Activated CD8-positive, alpha-beta memory T cell treated with anti-CD3 and anti-CD28 coated beads, Interleukin-2, amount 50 U/mL, for 4 hours (primary cell): ENCODE measurements around the gene PLXDC2.

ENCODE experiments used
- DNase-seq: peaks from one replicate; pipeline ENCODE4 v3.0.0-alpha.2; 2020

The PLXDC2 gene

DNA sequence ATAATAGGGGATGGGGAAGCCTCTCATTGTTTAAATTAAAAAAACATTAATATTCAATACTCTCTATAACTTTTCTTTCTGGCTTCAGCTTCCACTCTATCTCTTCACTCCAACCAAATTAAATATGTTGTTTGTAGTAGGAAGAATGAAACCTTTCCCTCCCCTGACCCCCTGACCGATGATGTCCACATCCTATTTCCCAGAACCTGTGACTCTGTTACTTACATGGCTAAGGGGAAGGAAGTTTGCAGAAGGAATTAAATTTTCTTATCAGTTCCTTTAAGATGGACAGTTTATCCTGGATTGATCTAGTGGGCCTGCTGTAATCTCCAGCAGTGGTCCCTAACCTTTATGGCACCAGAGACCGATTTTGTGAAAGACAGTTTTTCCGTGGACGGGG, 130.0 kb downstream of the PLXDC2 start:
- no peak for DNase-seq

- no peak for DNase-seq
Observed at GRCh38 chr10:19946791-19947190, 130.6 kb downstream of the PLXDC2 start.

- no peak for DNase-seq
Observed at GRCh38 chr10:19947215-19947614, 131.0 kb downstream of the PLXDC2 start.

- DNase-seq: no peak
Observed at GRCh38 chr10:19947656-19948055, 131.4 kb downstream of the PLXDC2 start.

GRCh38 chr10:19952224-19953010, 136.2 kb downstream of the PLXDC2 start:
- no peak for DNase-seq

DNA sequence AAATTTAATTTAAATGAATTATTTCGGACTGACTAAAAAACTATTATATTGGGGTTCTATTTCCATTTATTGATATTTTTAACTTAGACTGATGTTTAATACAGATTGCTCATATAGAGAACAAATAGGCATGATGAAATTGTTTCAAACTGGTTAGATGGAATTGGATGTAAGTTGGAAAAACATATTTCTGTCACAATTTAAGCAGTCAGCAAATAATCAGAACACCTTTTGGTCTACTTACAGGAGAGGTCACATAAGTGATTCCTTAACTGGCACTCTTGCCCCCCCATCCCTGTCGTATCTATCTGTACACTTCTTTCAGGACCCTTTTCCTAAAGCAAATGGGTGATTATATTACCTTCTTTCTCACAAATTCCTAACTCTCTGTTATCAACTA, 138.4 kb downstream of the PLXDC2 start:
- DNase-seq: no peak

GRCh38 chr10:19956516-19957032, 140.3 kb downstream of the PLXDC2 start:
- no peak for DNase-seq

DNA sequence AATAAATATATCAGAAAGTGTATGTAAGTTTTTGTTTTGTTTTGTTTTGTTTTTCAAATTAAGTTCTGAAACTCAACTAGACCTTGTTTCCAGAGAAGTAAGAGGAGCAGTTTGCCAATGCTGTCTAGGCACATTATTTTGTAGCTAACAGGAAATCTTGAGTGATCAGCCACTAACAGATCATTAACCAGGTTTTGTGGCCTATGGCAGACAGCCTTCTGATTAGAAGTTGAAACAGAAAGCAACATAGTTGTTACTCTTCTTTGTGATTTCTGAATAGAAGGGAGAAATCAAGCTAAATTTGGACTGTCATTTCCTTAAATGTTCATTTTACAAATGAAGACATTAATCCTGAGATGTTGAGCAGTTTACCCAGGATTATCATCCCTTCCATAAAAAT, 142.6 kb downstream of the PLXDC2 start:
- DNase-seq: no peak

DNA sequence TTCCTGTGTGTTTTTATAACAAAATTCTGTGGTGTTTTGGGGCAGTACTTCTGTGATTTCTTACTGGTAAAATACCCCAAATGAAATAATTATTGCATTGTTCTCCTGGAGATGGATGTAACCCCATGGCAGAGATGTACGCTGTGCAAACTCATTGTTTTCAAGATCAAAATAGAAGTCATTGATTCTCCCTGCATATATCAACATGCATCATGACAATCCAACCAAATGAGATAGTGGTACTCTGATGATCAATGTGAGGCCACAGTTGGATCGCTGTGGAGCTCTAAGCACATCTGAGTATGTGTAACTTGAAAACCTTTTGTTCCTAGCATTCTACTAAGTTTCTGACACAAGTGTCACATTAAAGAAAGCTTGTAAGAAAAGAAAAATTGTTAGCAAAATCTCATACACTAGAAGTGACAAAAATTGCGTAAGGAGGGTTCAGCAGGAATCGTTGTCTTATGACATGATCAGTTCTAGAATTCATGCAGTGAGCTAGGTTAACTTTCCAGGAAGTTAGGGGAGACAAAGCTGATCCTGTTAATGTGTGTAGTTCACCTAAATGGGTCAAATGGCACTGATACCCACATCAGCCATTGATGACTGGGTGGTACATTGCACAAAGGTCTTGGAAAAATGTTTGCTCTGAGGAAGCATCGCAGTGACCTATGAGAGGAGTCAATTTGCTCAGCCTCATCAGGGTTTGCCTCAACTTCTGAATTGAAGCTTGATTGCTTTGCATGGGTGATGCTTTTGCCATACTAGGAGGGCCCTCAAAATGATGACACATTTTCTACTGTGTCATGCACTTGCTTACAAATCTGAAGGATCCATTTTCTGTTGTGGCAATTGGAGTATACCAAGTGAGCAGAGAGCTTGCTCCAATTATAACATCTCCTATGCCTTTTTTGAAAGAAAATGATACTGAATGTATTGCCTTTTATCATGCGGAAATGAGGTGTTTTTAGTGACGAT, 145.1 kb downstream of the PLXDC2 start:
- DNase-seq: no peak

GRCh38 chr10:19964625-19965024, 148.4 kb downstream of the PLXDC2 start:
- DNase-seq: no peak

DNA sequence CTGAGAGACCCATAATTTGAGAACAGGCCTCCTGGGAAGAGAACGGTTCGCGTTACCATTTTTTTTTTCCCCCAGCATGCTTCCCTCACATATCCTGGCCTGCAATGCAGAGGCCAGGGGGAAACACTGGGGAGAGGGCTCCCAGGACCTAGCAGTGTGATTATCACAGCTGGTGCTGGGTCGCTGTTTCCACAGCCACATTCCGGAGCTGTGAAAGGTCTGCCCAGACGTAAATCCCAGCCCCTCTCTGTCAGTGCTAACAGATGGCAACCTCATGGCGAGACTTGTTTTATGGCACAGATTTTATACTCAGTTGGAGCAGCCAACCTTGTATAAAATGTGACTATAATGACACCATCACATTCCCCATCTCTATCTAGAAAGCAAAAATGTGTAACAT, 150.5 kb downstream of the PLXDC2 start:
- DNase-seq: no peak

- DNase-seq: no peak
Observed at GRCh38 chr10:19967981-19968380, 151.7 kb downstream of the PLXDC2 start.

GRCh38 chr10:19968745-19969144, 152.5 kb downstream of the PLXDC2 start:
- no peak for DNase-seq

- DNase-seq: no peak
Observed at GRCh38 chr10:19970256-19970655, 154.0 kb downstream of the PLXDC2 start.

DNA sequence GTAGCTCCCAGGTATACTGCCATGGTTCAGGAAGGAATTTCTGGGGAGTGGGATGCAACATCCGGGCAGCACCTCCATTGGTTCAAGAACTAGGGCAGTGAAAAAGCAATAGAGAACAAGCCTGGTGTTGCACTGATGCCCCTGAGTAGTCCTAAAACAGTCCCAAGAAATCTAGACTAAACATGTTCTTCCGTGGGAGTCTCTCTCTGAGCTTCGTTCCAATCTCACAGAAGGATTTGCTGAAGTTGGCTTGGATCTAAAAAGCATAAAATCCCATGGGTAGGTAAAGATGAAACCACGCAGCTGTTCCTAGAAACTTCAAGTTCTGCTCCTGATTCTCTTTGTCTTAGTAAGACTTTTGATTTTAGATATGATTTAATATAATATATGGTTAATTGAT, 154.5 kb downstream of the PLXDC2 start:
- DNase-seq: no peak

DNA sequence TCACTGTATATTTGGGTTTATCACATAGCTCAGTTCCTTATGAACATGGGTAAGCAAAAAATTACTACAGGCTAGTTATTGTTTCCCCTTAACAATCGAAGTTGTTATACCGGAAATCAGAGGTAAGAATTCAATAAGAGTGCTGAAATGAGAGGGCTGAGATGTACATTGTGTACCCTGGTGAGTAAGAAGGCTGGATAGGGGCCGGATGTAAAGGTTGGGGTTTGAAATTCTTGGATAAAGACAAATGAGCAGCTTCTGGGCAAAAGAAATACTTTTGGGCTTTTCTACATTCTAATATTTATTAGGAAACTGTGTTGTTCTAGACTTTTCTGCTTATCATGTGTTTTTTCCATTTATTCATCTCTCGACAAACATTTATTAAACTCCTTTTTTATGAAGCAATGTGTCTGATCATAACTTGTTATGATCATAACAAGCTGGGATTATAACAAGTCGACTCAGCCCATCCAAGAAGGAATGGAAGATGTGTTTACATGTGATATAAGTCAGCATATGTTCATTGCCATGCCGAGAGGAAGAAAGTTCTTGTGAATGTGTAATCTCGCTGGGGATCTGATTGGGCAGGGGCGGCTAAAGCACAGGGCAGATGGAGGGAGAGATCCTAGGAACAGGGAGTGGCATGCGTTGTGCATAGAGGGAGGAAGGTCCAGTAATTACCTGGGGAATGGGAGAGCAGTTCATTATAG, 155.3 kb downstream of the PLXDC2 start:
- DNase-seq: no peak

GRCh38 chr10:19974138-19974537, 157.9 kb downstream of the PLXDC2 start:
- no peak for DNase-seq

DNA sequence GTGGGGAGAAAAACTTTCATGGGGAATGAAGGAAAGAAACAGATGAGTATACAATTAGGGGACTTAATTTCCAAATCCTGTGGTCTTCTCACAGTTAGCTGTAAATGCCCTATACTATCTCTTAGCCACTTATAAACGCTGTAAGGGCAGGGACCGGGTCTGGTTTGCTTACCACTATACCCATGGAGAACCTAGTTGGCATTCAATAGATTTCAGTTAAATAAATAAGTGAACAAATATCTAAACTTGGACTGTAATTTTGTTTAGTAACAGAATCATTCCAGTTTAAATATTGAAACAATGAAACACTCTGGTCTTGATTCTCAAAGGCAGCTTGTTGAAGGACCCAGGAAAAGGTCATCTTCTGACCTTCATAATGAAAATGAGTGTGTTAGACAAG, 158.3 kb downstream of the PLXDC2 start:
- DNase-seq: no peak

DNA sequence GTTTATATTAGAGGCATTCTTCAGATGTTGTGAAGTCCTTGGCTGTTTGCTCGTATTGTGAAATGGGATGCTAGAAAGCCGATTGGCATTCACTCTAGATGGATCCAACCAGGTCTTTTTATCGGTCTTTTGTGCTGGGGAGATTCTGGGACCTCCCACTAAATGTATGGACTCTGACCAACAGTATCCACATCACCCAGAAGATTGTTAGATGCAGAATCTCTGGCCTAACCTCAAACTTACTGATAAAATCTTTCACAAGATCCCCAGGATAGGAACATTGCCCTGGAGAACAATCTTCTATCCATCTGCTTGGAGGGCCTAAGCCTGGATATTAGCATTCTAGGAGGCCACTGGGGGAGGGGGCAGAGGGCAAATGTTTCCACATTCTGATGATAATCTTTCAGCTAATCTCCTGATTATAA, 160.9 kb downstream of the PLXDC2 start:
- DNase-seq: no peak

- DNase-seq: no peak
Observed at GRCh38 chr10:19979628-19980027, 163.4 kb downstream of the PLXDC2 start.

GRCh38 chr10:19983880-19984565, 167.8 kb downstream of the PLXDC2 start:
- DNase-seq: no peak

GRCh38 chr10:19985745-19986144, 169.5 kb downstream of the PLXDC2 start:
- no peak for DNase-seq
